GM21423 (cell line): Measurements from ENCODE around the gene ST6GALNAC2.
"Not testable (repeated sequence)": the region's sequence is repeated elsewhere in the genome, so short reads cannot be mapped to it uniquely, and the experiment has no call there.

Experiments
- ATAC-seq: cut with Tn5 transposase; IDR thresholded peaks from one replicate; pipeline ENCODE4 v1.9.1; 2021; ENCODE audit warnings: mild to moderate bottlenecking, moderate library complexity; ENCODE audit not compliant: unreplicated experiment

Gene ST6GALNAC2

GRCh38 chr17:76585649-76586593 is at the start of gene ST6GALNAC2:
TSS of gene ST6GALNAC2 (minus strand) at chr17:76585860. CDS start at chr17:76585808, 52 bp downstream.
- ATAC-seq = no peak

- no peak for ATAC-seq
These were observed 49.4 kb upstream of the ST6GALNAC2 start for GRCh38 chr17:76635039-76635438.

- ATAC-seq = no peak
These were observed 48.1 kb upstream of the ST6GALNAC2 start for GRCh38 chr17:76633628-76634328.

- no peak for ATAC-seq
These were observed 46.3 kb upstream of the ST6GALNAC2 start for GRCh38 chr17:76631821-76632565.

GRCh38 chr17:76630151-76630550 is 44.5 kb upstream of the ST6GALNAC2 start:
- ATAC-seq = no peak

- no peak for ATAC-seq
These were observed 41.9 kb upstream of the ST6GALNAC2 start for GRCh38 chr17:76627510-76627909.

GRCh38 chr17:76626442-76626841 is 40.8 kb upstream of the ST6GALNAC2 start:
- no peak for ATAC-seq

- no peak for ATAC-seq
These were observed 39.8 kb upstream of the ST6GALNAC2 start for GRCh38 chr17:76625496-76625895.

- no peak for ATAC-seq
These were observed 37.8 kb upstream of the ST6GALNAC2 start for GRCh38 chr17:76623271-76624146.

- ATAC-seq = no peak
These were observed 32.2 kb upstream of the ST6GALNAC2 start for GRCh38 chr17:76617838-76618237.

- no peak for ATAC-seq
These were observed 29.4 kb upstream of the ST6GALNAC2 start for GRCh38 chr17:76614912-76615617.

GRCh38 chr17:76614064-76614759 is 28.6 kb upstream of the ST6GALNAC2 start:
- ATAC-seq = not testable (repeated sequence)

GRCh38 chr17:76612977-76613851 is 27.6 kb upstream of the ST6GALNAC2 start:
- no peak for ATAC-seq

- no peak for ATAC-seq
These were observed 26.8 kb upstream of the ST6GALNAC2 start for GRCh38 chr17:76612465-76612864.

GRCh38 chr17:76611758-76612157 is 26.1 kb upstream of the ST6GALNAC2 start:
- ATAC-seq = no peak

- ATAC-seq = not testable (repeated sequence)
These were observed 25.6 kb upstream of the ST6GALNAC2 start for GRCh38 chr17:76611080-76611749.

- not testable (repeated sequence) for ATAC-seq
These were observed 21.0 kb upstream of the ST6GALNAC2 start for GRCh38 chr17:76606685-76607084.
